ENCODE measurements around the gene CPAMD8. TPM values are rescaled to one million over a fixed set of nuclear protein-coding genes. Genes with fewer than 3 reads are reported as not detected.

CPAMD8 gene
- total RNA-seq, 1 donor from 2014 or later: 4.9 TPM

- DNase-seq (ENCODE audit: low spot score in 2 of 2) (no peak), FAIRE-seq (no peak)
Measured at GRCh38 chr19:16856091-16856490, 170.5 kb downstream of the CPAMD8 start.

- no peak for FAIRE-seq
- no peak for DNase-seq (ENCODE audit: low spot score in 2 of 2)
Measured at GRCh38 chr19:16853066-16853465, 173.5 kb downstream of the CPAMD8 start.

- DNase-seq (ENCODE audit: low spot score in 2 of 2): no peak
- no peak for FAIRE-seq
Measured at GRCh38 chr19:16851031-16851712, 175.4 kb downstream of the CPAMD8 start.

- FAIRE-seq (no peak), DNase-seq (ENCODE audit: low spot score in 2 of 2) (no peak)
Measured at GRCh38 chr19:16850133-16850532, 176.5 kb downstream of the CPAMD8 start.

GRCh38 chr19:16849168-16849567, 177.4 kb downstream of the CPAMD8 start:
- DNase-seq (ENCODE audit: low spot score in 2 of 2): no peak
- no peak for FAIRE-seq

GRCh38 chr19:16847430-16847829, 179.2 kb downstream of the CPAMD8 start:
- no peak for FAIRE-seq
- no peak for DNase-seq (ENCODE audit: low spot score in 2 of 2)

- DNase-seq (ENCODE audit: low spot score in 2 of 2): no peak
- FAIRE-seq: no peak
Measured at GRCh38 chr19:16846901-16847300, 179.7 kb downstream of the CPAMD8 start.

Small RNA genes within 50 kb of the gene (small RNA-seq; reads per million reads assigned to genes)
- gene RN7SL823P (not detected), gene RN7SL835P (not detected)

Other genes starting within 250 kb of the CPAMD8 start
- 34.6 TPM for gene SIN3B, start 197.4 kb downstream of the CPAMD8 start, total RNA-seq
- under 0.01 TPM for gene F2RL3, start 137.8 kb downstream of the CPAMD8 start, total RNA-seq
- 2.0 TPM for gene HAUS8, start 48.6 kb upstream of the CPAMD8 start, total RNA-seq
- gene MYO9B, start 49.0 kb upstream of the CPAMD8 start, total RNA-seq: 21.2 TPM
- gene USE1, start 188.5 kb upstream of the CPAMD8 start, total RNA-seq: 15.1 TPM
- gene OCEL1, start 199.4 kb upstream of the CPAMD8 start, total RNA-seq: 0.82 TPM
- 9.8 TPM for gene NR2F6, start 219.1 kb upstream of the CPAMD8 start, total RNA-seq
- gene USHBP1, start 237.9 kb upstream of the CPAMD8 start, total RNA-seq: 0.82 TPM
- 66.9 TPM for gene BABAM1, start 240.6 kb upstream of the CPAMD8 start, total RNA-seq